Prostate gland (tissue), 2 donors: ENCODE measurements around the gene BCL7C.

Experiments
- POLR2A ChIP-seq: fragments of 450-650 bp; IDR thresholded peaks from one replicate; pipeline ENCODE4 v1.6.1; 2016; ENCODE audit warnings: antibody characterized with exemption, mild to moderate bottlenecking
- POLR2AphosphoS5 ChIP-seq: sonication (generic); formaldehyde crosslinking; IDR thresholded peaks from one replicate; pipeline ENCODE4 v1.6.1; 2017; ENCODE audit warnings: antibody characterized with exemption
- TF ChIP-seq, protein P1 (sequence below), 4 experiments: fragments of 200-600 bp in 2 of 4; fragments of 450-650 bp in 2 of 4; sonication (generic) in 2 of 4; IDR thresholded peaks; 1 replicate in 3 of 4; 2 replicates in 1 of 4; pipeline ENCODE4 v1.5.1; 2016 to 2019; ENCODE audit warnings: antibody characterized with exemption in 4 of 4, mild to moderate bottlenecking in 2 of 4, moderate library complexity in 2 of 4

DNA sequence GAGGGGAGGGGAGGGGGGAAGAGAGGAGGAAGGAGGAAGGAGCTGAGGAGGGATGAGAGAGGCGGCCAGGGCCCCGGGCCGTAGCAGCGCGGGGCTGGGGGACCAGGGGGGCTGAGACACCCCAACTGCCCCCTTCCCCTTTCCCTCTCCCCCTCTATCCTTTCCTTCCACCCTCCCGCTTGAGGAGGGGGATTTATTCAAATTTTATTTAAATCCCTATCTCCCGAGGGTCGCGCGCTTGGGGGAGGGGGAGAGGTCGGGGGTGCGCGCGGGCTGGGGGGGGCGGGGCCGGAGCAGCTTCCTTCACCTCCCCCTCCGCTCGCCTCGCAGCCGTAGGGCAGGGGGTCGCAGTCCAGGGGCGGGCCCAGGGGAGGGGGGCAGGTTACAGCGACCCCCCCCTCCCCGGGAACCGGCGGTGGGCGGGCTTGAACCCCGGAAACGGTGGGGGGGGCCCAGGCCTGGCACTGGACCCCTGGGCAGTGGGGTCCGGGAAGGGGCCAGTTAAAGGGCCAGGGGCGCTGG is 29.7 kb upstream of the BCL7C start, which contains the start of gene FBXL19:
- TF ChIP-seq, protein P1, sequence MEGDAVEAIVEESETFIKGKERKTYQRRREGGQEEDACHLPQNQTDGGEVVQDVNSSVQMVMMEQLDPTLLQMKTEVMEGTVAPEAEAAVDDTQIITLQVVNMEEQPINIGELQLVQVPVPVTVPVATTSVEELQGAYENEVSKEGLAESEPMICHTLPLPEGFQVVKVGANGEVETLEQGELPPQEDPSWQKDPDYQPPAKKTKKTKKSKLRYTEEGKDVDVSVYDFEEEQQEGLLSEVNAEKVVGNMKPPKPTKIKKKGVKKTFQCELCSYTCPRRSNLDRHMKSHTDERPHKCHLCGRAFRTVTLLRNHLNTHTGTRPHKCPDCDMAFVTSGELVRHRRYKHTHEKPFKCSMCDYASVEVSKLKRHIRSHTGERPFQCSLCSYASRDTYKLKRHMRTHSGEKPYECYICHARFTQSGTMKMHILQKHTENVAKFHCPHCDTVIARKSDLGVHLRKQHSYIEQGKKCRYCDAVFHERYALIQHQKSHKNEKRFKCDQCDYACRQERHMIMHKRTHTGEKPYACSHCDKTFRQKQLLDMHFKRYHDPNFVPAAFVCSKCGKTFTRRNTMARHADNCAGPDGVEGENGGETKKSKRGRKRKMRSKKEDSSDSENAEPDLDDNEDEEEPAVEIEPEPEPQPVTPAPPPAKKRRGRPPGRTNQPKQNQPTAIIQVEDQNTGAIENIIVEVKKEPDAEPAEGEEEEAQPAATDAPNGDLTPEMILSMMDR (IDR thresholded peaks at IDR 0.05): no peak
- TF ChIP-seq POLR2AphosphoS5 (no peak), POLR2A (no peak)
